C4-2B (cell line): ENCODE data around the gene GJA3.

Experiments used
- H3K27ac ChIP-seq: fragments of 450-650 bp; 2 replicates; pipeline ENCODE4 v1.5.1; 2017
- ZFX ChIP-seq: fragments of 450-650 bp; IDR thresholded peaks from 2 replicates; pipeline ENCODE4 v1.6.1; 2017
- TF ChIP-seq, protein P1 (sequence below): fragments of 450-650 bp; conservative IDR thresholded peaks from 2 replicates; pipeline ENCODE4 v1.5.1; 2017; ENCODE audit warnings: mild to moderate bottlenecking

The GJA3 gene

GRCh38 chr13:20140487-20140886, 20.4 kb downstream of the GJA3 start:
- H3K27ac ChIP-seq = no peak overlapping the region
- TF ChIP-seq ZFX = no peak
- TF ChIP-seq, protein P1, sequence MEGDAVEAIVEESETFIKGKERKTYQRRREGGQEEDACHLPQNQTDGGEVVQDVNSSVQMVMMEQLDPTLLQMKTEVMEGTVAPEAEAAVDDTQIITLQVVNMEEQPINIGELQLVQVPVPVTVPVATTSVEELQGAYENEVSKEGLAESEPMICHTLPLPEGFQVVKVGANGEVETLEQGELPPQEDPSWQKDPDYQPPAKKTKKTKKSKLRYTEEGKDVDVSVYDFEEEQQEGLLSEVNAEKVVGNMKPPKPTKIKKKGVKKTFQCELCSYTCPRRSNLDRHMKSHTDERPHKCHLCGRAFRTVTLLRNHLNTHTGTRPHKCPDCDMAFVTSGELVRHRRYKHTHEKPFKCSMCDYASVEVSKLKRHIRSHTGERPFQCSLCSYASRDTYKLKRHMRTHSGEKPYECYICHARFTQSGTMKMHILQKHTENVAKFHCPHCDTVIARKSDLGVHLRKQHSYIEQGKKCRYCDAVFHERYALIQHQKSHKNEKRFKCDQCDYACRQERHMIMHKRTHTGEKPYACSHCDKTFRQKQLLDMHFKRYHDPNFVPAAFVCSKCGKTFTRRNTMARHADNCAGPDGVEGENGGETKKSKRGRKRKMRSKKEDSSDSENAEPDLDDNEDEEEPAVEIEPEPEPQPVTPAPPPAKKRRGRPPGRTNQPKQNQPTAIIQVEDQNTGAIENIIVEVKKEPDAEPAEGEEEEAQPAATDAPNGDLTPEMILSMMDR = no peak

DNA sequence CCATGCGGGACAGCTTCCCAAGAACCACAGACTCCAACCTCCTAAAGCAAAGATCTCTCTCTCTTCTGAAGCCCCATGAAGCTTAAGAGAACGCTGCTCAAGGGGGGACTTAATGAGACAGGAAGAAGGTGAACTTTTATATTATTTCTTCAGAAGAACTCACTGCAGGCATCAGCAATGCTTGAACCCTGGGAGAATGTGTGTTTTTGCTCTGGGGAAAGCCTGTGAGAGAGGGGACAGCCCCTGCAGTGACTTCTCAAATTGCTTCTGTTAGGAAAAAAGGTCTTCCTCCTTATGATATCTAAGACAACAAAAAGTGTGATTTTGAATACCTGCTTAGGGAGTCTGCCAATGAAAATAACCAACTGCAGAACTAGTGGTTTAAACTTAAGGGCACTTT, 23.0 kb downstream of the GJA3 start:
- no peak for TF ChIP-seq ZFX
- TF ChIP-seq, protein P1 = no peak
- no peak overlapping the region for H3K27ac ChIP-seq

DNA sequence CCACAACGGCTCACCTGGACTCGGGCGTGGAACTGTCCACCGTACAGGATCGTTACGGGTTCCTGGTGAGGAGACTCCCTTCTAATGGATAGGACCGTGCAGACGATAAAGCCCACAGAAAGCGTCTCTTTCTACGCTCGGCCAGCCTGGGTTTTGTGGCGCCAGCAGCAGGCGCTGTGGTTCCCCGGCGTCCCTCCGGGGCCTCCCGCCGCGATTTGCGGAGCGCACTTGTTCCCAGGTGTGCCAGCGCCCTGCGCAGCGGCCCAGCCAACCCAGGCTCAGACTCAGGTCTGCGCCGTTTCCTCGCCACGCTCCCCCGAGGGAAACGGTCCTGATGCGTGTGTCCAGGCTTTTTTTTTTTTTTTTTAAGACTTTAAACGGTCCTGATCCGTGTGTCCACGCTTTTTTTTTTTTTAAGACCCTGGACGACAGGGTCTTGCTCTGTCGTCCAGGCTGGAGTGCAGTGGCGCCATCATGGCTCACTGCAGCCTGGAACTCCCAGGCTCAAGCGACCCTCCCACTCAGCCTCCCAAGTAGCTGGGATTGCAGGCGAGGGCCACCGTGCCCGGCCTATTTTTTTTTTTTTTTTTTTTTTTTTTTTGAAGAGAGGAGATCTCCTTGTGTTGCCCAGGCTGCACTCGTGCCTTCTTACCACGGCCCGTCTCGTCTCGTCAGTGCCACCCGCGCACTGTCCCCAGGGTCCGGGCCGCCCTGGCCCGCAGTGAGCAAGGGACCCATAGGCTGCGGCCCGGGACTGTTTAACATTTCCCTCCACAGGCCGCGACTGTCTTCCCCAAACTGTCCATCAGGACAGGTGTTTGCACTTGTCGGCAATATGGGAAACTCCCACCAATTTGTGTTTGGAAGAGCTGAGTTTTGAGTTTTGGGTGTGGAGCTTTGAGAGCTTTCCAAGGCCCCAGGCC, 23.8 kb downstream of the GJA3 start:
- H3K27ac ChIP-seq = no peak overlapping the region
- TF ChIP-seq, protein P1 = peak; percentile 94
- no peak for TF ChIP-seq ZFX

DNA sequence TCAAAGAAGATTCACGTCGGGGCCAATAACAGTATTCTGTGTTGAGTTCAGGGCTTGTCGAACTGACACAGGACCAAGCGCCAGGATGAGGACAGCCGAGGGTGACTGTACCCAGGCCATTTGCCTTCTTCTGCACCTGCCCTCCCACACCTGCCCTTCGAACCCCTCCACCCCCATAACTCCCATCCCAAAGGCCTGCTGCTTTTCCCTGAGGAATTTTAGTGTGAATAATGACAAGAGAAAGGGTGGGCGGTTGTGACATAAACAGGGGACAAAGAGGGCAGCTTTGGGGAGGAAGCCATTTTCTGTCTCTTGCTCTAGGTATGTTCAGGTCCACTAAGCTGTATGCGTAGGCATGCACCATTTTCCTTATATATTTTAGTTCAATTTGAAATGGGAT, 26.1 kb downstream of the GJA3 start:
- no peak for TF ChIP-seq ZFX
- TF ChIP-seq, protein P1 = no peak
- no peak overlapping the region for H3K27ac ChIP-seq

GRCh38 chr13:20132052-20132634, 28.7 kb downstream of the GJA3 start:
- H3K27ac ChIP-seq = no peak overlapping the region
- TF ChIP-seq ZFX = no peak
- TF ChIP-seq, protein P1 = no peak

GRCh38 chr13:20131057-20131832, 29.6 kb downstream of the GJA3 start:
- no peak overlapping the region for H3K27ac ChIP-seq
- no peak for TF ChIP-seq ZFX
- TF ChIP-seq, protein P1 = no peak

DNA sequence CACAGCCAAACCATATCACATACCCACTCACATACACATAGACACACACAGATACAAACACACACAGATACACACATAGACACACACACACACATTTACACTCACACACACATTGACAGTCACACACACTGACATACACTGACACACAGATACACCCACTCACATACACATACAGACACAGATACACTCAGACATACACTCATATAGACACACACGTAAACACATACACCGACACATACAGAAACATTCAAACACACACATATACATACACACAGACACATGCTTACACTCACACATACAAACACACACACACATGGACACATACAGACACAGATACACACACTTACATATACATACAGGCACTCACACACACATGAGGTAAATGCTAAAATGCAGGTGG, 30.2 kb downstream of the GJA3 start:
- no peak overlapping the region for H3K27ac ChIP-seq
- TF ChIP-seq ZFX = no peak
- TF ChIP-seq, protein P1 = no peak
